OCI-LY1 (cell line): ENCODE results near the gene DOCK3.

Experiments used
- EZH2 ChIP-seq: fragments of 200-600 bp; sonication (generic), shearing (Covaris generic); IDR thresholded peaks from 2 replicates; pipeline ENCODE4 v1.8.0; 2017; ENCODE audit warnings: borderline replicate concordance, mixed run types, mild to moderate bottlenecking, antibody characterized with exemption, low read length, moderate library complexity, mixed read lengths
- TF ChIP-seq, protein P1 (sequence below): fragments of 200-600 bp; sonication (generic), shearing (Covaris generic); IDR thresholded peaks from 2 replicates; pipeline ENCODE4 v1.5.1; 2017; ENCODE audit warnings: mild to moderate bottlenecking, antibody characterized with exemption, low read length, moderate library complexity, mixed read lengths

DNA sequence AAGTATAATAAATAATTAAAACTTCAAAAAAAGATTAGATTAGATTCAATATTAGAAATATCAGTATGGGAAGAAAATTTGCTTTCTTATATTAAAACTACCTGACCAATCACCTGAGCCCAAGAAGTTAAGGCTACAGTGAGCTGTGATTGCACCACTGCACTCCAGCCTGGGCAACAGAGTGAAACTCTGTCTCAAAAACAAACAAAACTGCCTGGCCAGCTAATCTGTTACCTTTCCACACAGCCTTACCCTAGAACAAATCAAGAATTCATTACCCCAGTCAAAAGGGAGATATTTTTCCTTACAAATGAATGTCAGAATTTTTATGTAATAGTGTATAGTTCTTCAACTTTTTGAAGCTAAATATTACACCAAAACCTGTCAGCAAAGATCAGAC is 593.4 kb downstream of the DOCK3 start:
- TF ChIP-seq, protein P1, sequence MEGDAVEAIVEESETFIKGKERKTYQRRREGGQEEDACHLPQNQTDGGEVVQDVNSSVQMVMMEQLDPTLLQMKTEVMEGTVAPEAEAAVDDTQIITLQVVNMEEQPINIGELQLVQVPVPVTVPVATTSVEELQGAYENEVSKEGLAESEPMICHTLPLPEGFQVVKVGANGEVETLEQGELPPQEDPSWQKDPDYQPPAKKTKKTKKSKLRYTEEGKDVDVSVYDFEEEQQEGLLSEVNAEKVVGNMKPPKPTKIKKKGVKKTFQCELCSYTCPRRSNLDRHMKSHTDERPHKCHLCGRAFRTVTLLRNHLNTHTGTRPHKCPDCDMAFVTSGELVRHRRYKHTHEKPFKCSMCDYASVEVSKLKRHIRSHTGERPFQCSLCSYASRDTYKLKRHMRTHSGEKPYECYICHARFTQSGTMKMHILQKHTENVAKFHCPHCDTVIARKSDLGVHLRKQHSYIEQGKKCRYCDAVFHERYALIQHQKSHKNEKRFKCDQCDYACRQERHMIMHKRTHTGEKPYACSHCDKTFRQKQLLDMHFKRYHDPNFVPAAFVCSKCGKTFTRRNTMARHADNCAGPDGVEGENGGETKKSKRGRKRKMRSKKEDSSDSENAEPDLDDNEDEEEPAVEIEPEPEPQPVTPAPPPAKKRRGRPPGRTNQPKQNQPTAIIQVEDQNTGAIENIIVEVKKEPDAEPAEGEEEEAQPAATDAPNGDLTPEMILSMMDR = no peak
- no peak for TF ChIP-seq EZH2
